AG20443 (cell line): ENCODE results near the gene UGDH.
A peak's percentile ranks its signal among the peaks of the same experiment; 100 is the strongest.
"Not testable (repeated sequence)": the region's sequence is repeated elsewhere in the genome, so short reads cannot be mapped to it uniquely, and the experiment has no call there.

Source experiments
- DNase-seq: peaks from one replicate; pipeline ENCODE4 v3.0.0; 2012; ENCODE audit warnings: low spot score, mixed read lengths

The UGDH gene

DNA sequence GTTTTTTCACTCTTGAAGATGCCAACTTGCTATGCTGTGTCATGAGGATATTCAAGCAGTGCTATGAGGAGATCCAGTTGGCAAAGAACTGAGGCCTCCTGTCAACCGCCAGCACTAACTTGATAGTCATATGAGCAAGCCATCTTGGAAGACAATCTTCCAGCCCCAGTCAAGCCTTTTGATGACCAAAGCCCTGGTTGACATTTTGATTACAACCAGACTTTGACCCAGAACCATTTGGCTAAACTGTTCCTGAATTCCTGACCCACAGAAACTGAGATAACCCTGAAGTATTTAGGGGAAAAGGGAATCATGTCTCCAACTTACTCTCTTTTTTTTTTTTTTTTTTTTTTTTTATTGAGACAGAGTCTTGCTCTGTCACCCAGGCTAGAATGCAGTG is 32.9 kb downstream of the UGDH start:
- no peak for DNase-seq

DNA sequence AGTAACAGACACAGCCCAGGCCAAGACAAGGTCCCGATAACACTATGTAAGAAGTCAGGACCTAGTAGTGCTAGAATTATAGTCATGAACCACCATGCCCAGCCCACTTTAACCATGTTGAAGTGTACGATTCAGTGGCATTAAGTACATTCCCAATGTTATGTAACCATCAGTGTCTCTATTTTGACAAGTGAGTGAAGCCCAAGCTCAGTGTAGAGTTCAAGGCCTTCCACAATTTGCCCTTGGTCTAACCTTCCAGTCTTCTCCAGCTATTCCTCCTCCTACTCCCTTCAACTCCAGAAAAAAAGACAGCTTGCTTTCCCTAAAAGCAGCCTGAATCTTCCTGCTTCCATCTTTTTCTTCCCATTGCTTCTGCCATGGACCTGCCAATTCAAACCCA is 36.9 kb downstream of the UGDH start:
- DNase-seq, result no peak

DNA sequence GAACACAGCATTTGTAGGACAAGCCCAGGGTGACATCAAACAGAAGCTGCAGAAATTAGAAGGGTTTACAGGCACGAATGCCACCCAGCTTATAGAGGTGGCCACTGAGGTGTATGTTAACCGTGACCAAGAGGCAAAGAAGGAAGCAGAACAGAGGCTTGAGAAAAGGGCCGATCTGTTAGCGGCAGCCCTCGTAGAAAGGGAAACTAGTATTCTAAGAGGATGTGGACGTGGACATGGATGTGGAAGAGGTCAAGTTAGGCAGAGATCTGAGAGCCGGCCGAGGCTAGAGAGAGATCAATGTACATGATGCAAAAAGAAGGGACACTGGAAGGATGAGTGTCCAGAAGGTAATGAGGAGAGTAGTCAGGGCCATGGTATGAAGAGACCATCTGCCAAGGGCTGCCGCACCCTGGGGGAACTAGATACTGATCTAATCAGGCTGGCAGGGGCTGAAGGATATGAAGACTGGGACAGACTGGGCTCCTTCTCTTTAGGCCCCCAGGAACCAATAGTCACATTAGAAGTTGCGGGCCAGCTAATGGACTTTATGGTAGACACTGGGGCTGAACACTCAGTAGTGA is 40.9 kb downstream of the UGDH start:
- no peak for DNase-seq

DNA sequence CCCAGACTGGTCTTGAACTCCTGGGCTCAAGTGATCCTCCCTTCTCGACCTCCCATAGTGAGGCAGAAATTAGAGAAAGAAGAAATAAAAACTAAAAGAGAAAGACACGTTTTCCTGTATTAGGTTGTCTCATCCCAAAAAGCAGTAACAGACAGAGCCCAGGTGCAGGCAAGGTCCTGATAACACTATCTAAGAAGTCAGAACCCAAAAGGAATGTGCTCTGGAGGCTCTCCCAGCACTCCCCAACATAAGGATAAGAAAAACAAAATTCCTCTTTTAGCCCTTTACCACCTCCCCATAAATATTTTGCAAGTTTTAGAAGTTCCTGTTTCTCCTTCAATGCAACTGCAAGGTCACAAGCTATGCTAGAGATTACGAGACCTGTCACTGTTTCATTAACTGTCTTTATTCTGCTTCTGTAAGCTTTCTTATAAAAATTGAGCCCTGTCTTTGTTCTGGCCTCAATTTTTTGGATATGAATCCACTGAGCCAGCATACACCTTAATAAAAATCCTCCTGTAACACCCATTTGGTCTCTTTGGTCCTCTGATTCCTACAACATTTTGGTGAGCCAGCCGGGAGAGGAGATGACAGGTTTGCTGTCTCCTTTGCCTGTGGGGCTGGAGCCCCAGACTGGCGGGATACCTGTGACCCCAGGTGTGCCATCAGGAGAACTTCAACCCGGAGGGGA is 42.5 kb downstream of the UGDH start:
- DNase-seq, result no peak

DNA sequence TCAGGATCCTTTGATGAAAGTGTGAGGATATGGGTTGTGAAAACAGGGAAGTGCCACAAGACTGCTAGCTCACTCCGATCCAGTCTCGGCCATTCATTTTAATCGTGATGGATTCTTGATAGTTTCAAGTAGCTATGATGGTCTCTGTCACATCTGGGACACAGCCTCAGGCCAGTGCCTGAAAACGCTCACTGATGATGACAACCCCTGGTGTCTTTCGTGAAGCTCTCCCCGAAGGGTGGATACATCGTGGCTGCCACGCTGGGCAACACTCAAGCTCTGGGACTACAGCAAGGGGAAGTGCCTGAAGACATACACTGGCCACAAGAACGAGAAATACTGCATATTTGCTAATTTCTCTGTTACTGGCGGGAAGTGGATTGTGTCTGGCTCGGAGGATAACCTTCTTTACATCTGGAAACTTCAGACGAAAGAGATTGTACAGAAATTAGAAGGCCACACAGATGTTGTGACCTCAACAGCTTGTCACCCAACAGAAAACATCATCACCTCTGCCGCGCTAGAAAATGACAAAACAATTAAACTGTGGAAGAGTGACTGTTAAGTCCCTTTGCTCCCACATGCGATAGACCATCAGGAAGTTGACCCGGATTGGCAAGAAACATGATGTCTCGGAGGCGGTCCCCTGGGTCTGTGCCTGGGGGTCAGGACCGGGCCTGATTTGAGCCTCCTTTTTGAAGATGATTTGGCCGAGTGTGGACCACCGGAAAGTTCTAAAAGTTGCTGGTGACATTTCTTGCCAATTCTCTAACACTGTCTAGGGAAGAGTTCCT is 46.1 kb downstream of the UGDH start:
- DNase-seq, result no peak

DNA sequence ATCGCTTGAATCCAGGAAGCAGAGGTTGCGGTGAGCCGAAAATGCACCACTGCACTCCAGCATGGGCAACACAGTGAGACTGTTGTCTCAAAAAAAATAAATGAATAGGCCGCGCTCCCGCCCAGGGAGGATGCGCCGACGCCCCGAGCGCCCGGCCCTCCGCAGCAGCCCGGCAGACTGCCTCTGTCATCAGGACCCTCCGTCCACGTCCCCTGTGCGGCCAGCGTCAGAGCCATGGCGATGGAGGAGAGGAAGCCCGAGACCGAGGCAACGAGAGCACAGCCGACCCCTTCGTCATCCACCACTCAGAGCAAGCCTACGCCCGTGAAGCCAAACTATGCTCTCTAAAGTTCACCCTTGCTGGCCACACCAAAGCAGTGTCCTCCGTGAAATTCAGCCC is 47.0 kb downstream of the UGDH start:
- no peak for DNase-seq

DNA sequence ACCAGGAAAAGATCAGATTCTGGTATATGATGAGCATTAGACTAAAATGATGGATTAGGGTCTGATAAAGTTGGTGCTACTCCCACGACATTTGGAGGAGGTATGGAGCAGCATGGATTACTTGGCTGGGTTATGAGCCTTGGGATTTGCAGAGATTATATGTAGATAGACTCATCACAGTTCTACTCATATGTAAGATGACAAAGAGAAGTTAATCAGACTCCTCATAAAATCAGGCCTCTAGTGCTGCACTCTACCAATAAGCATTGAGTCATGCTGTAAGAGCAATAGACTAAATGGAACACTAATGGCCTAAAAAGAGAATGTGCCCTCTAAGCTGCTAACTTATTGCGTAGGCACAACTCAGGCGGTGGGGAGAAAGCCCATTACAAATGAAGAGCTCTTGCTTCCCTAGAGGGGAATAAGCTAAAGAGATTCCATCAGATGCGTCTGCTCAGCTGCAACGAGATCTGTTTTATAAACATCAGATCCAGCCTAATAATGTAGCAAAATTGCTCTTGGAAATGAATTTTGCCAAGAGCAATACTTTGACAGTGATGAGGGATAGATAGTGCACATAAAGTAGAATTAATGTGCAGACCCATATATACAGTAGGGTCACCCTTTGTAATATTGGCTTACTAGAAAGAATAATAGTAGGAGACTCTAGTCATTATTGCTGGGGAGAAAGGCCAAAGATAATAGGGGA is 50.9 kb downstream of the UGDH start:
- DNase-seq, result no peak

DNA sequence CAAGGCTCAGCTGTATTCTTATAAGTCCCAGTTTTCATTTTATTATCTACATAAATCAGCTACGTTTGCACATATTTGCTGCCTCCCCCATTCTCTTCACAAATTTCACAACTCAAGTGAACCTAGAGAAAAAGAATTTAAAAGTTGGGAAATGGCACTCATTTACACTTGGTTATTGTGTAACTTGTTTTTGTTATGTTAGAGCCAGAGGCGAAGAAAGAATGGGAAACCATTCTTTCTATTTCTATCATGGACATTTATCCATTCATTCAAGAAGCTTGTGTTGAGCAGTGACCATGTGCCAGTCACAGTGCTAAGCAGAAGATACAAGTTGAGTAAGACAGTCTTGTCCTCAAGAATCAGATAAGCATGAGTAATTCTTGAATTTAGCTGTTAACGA is 54.8 kb downstream of the UGDH start:
- DNase-seq, result peak; percentile 22

DNA sequence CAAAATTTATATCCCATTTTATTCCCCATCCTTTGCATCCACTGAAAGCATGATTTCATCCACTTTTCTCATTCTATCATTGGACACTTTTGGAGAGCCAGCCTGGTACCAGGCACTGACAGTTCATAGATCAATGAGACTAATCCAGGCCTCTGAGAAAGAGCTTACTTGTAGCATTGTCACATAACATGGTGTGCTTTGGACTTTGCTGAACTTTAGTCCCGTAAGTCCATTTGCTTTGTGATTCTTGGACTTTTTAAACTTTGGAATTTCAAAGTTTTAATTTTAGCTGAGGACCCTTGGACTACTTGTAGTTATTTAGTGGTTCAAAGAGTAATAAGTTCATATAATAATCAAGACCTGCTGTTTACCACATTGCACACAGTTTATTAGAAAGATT is 56.8 kb downstream of the UGDH start:
- no peak for DNase-seq

DNA sequence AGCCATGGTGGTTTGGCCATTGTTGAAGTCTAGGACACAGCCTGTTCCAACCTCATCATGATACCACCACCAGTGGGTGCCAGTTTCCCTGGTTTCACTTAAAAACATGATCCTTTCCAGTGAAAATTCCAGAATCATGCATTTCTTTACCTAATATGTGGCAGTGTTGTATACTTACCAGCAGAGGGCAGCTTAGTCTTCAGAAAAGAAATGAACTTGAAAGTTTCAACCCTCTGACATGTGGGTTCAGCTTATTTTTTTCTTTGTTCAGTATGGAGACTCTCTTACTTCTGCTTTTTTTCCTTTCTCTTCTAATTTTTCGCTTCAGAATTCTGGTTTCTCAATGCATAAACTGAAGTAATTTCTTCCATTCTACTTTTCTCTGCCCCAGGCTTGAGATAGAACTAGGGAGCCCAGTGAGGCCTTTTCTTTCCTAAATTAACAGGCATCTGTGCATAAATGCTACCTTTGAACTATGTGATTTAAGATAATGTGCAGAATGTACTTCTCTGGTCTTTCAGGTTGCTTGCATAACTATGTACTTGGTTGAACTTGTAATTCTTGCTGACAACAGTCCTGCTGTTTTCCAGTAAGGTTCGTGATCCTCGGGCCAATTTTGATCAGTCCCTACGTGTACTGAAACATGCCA is 57.7 kb downstream of the UGDH start:
- DNase-seq, result peak; percentile 59

DNA sequence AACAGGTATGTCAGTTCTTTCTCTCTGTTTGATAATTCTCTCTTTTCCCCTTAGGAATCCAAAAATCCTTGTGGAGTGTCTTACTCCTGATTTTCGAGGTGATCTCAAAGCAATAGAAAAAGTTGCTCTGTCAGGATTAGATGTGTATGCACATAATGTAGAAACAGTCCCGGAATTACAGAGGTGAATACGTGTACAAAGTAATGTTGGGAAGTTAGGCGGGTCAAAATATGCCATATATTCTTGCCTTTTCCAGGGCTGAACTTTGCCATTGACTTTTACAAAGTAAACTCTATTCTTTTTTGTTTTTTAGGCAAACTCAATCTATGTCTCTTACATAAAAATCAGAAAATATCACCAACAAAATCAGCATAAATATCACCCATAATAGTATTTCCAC is 59.8 kb downstream of the UGDH start:
- no peak for DNase-seq

DNA sequence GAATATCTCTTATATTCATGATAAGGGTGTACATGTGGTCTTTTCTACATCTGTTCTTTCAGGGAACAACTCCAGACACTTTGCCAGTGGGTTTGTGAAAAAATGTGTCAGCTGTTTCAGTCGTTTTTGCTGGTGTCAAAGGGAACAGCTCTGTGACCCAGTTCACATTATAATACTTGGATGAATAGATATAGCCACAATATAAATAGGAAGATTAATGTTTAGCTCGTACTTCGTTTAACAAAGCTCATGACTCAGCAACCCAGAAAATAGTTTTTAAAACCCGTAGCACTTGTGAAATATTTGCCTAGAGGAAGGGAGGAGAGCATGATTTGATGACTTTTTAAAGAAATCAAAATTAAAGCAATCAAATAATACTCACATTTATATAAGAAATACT is 60.5 kb downstream of the UGDH start:
- no peak for DNase-seq

DNA sequence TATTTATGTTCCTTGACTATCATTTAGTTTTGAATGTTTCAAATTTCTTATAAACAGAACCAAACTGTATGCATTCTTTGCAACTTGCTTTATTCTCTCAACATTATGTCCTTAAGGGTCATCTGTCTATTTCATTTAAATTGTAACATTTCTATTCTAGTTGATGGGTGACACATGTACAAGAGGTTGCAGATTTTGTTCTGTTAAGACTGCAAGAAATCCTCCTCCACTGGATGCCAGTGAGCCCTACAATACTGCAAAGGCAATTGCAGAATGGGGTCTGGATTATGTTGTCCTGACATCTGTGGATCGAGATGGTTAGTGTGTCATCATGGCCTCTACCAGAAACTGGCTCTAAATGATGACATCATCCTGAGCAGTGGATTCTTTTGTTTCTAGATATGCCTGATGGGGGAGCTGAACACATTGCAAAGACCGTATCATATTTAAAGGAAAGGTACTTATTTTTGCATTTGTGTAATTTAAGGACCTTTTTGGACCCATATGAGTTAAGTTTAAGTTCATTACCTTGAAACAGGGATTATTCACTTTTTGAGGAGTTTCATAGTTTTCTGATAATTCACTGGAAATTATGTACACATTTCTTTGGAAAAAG is 62.2 kb downstream of the UGDH start:
- peak; percentile 79 for DNase-seq

DNA sequence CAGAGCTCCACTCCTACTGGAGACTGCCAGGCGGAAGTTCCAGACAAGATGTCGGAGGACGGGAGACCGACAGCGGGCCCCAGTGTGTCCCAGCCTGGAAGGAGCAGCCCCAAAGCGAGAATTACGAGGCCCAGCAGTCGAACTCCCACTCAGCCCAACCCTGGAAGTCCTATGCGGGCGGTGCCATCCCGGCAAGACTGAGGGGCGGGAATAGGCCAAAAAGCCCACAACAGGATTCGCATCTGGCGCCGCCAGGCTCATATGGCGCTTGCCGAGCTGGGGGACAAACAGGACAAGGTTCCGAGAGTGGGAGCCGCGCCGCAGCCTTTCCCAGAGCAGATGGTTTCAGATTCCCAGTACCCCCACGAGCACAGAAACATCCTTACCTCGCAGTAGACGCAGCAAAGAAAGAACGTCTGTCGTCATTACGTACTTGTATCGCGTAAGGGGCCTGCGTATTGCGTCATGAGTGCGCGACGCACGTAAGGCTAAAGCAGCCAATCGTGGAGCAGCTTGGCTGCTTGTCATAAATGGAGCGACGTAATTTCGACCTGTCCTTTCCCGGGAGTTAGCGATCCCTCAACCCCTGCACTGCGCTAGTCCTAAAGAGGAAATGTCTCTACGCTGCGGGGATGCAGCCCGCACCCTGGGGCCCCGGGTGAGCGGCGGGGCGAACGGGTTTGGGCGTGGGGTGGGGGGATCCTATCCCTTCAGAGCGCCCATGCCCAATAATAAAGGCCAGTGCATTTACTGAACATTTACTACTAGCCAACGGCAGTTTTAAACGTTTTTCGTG is 68.5 kb downstream of the UGDH start, which contains the start of the genes LIAS and RPL9:
LIAS (plus strand) TSS at position 552 of the 796 bp plus-strand sequence; CDS start at position 614, 62 bp downstream.
RPL9 (minus strand) TSS at position 418 of the 796 bp plus-strand sequence. CDS start 483 bp downstream, outside the sequence.
- DNase-seq, result peak; percentile 97

DNA sequence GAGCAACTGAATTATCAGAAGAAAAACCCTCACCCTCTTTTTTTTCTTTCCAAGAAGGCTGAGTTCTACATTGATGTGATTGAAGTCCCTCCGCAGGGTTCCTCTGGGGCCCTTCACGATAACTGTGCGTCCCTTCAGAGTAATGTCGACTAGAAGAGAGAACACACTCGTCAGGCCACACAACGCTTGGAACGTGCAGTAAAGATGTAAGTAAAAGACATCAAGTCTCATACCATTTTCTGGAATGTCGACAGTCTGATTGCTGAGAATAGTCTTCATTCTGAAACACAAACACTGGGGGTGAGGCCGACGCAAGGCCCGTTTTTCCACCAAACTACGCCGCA is 69.1 kb downstream of the UGDH start:
- not testable (repeated sequence) for DNase-seq

DNA sequence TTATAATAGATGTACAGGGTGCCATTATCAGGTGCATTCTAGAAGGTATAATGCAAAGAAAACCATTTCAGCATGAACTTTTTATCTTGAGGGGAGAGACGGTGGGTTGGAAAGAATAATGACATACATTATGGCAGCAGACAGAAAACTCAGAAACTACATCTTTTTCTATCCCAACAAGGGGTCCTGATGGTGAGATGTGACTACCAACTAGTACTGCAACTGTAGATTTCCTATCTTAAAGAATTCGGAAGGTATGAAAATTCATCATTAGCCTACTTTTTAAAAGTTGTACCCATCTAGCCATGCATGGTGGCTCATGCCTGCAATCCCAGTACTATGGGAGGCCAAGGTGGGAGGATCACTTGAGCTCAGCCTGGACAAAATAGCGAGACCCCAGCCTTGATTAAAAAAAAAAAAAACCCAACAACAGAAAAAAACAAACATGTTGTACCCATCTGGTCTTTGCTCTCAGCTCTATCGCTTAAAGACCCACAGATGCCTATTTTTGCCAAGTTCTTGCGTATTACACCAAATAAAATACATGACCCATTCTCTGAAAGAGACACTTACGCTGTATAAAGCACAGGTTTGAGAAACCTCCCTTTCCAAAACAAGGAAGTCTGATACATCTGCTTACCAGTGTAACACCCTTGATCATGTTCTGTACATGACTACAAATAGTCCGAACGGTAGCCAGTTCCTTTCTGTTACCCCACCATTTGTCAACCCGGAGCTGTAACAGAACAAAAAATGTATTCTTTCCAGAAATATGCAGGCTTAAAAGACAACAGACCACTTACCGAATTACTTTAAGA is 70.1 kb downstream of the UGDH start:
- no peak for DNase-seq

DNA sequence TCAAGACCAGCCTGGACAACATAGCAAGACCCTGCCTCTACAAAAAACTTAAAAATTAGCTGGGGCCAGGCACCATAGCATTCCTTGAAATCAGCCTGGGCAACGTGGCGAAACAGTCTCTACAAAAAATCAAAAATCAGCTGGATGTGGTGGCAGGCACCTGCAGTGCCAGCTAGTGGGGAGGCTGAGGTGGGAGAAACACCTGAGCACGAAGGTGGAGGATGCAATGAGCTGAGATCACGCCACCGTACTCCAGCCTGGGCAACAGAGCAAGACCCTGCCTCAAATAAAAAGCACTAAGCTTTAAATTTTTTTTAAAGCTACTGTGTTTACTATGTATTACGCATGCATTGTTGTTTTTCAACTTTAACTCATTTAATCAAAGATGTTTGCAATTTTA is 71.8 kb downstream of the UGDH start:
- no peak for DNase-seq

DNA sequence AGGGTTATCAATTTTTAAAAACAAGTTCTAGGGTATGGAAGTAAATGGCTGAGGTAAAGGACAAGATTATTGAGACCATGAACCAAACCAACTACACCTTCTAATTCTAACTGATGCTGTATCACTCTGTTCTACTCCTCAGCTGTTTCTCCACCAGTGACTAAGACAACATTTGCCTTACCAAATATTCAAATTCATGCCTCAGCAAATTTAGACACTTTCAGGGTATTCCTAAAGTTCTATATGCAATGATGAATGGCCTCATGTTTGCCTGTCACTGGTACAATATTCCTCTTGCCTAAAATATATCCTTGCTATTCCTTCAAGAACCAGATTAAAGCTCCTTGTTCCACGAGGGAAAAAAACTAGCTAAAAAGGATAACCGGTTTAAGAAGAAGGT is 73.5 kb downstream of the UGDH start:
- DNase-seq, result no peak

DNA sequence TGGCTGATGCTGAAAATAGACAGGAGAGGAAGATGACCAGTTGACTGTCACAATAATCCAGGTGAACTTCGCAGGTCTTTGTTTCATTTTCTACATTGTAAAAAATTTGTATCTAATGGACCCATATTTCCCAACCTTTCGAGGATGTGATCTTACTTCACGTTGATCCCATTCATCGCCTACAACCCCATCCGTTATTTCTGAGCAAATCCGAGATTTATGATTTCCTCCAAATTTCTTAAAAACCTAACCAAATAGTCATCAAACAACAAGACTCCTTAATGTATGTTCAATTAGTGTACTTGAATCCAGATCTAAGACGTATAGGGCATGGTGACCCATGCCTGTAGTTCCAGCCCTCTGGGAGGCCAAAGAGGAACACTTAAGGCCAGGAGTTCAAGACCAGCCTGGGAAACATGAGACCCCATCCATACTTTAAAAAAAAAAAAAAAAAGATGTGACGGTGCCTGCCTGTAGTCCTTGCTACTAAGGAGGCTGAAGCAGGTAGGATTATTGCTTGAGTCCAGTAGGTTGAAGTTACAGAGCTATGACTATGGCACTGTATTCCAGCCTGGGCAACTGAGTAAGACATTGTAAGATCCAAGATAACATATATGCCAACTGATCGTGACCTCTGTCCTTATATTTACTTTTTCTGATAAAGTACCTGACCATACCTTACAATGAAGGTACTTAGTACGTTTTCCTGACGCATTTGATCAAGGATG is 74.2 kb downstream of the UGDH start:
- no peak for DNase-seq
